Frontal cortex (tissue), 4 donors: ENCODE measurements around the gene SYNE2. TPM values are rescaled to one million over a fixed set of nuclear protein-coding genes. Genes with fewer than 3 reads are reported as not detected.

ENCODE experiments used
- DNase-seq, 2 donors: peaks; one replicate each; pipeline ENCODE4 v3.0.0; 2012; ENCODE audit warnings: low spot score in 2 of 2
- FAIRE-seq: peaks from 2 replicates; lab custom pipeline; 2012; peaks lifted over from hg19 to GRCh38; lab: Jason Lieb, UNC
- total RNA-seq: library from RNA; depleted of rRNA; stranded (reverse); fragments of >200 nt; gene quantifications from one replicate; pipeline ENCODE4 v1.2.3, GENCODE V29; 2014
- donor health status: control.
- donor health status: control.
- donor health status: control.

The SYNE2 gene
- total RNA-seq, 1 donor from 2014 or later = 109 TPM

- DNase-seq (no peak), FAIRE-seq (no peak)
These were observed 372.4 kb downstream of the SYNE2 start for GRCh38 chr14:64225151-64225757.

- FAIRE-seq (no peak), DNase-seq (no peak)
These were observed 375.1 kb downstream of the SYNE2 start for GRCh38 chr14:64227856-64228255.

GRCh38 chr14:64229489-64229888 is 376.7 kb downstream of the SYNE2 start:
- DNase-seq (no peak), FAIRE-seq (no peak)

- DNase-seq (no peak), FAIRE-seq (no peak)
These were observed 379.5 kb downstream of the SYNE2 start for GRCh38 chr14:64232095-64232838.

- FAIRE-seq (no peak), DNase-seq (no peak)
These were observed 380.1 kb downstream of the SYNE2 start for GRCh38 chr14:64232944-64233343.

GRCh38 chr14:64233531-64234190 is 380.9 kb downstream of the SYNE2 start:
- no peak for DNase-seq
- no peak for FAIRE-seq

GRCh38 chr14:64234877-64235651 is 382.3 kb downstream of the SYNE2 start:
- FAIRE-seq = no peak
- DNase-seq = no peak

- DNase-seq (no peak), FAIRE-seq (no peak)
These were observed 383.1 kb downstream of the SYNE2 start for GRCh38 chr14:64235652-64236640.

GRCh38 chr14:64238049-64238448 is 385.2 kb downstream of the SYNE2 start:
- FAIRE-seq (no peak), DNase-seq (no peak)

GRCh38 chr14:64238631-64239030 is 385.8 kb downstream of the SYNE2 start:
- no peak for DNase-seq
- FAIRE-seq = no peak

- no peak for FAIRE-seq
- DNase-seq = no peak
These were observed 391.5 kb downstream of the SYNE2 start for GRCh38 chr14:64244279-64244678.

GRCh38 chr14:64245491-64245890 is 392.7 kb downstream of the SYNE2 start:
- DNase-seq (no peak), FAIRE-seq (no peak)

GRCh38 chr14:64246688-64247087 is 393.9 kb downstream of the SYNE2 start:
- FAIRE-seq (no peak), DNase-seq (no peak)

GRCh38 chr14:64247195-64247594 is 394.4 kb downstream of the SYNE2 start:
- DNase-seq = no peak
- FAIRE-seq = no peak

- no peak for FAIRE-seq
- no peak for DNase-seq
These were observed 395.9 kb downstream of the SYNE2 start for GRCh38 chr14:64248689-64249088.

GRCh38 chr14:64249363-64249762 is 396.6 kb downstream of the SYNE2 start:
- DNase-seq (no peak), FAIRE-seq (no peak)

GRCh38 chr14:64253672-64254071 is 400.9 kb downstream of the SYNE2 start:
- DNase-seq (no peak), FAIRE-seq (no peak)

- FAIRE-seq (no peak), DNase-seq (no peak)
These were observed 403.0 kb downstream of the SYNE2 start for GRCh38 chr14:64255756-64256155.

- FAIRE-seq = no peak
- no peak for DNase-seq
These were observed 407.6 kb downstream of the SYNE2 start for GRCh38 chr14:64260418-64260817.
